Measurements from ENCODE around the gene KIF7.

The KIF7 gene

DNA sequence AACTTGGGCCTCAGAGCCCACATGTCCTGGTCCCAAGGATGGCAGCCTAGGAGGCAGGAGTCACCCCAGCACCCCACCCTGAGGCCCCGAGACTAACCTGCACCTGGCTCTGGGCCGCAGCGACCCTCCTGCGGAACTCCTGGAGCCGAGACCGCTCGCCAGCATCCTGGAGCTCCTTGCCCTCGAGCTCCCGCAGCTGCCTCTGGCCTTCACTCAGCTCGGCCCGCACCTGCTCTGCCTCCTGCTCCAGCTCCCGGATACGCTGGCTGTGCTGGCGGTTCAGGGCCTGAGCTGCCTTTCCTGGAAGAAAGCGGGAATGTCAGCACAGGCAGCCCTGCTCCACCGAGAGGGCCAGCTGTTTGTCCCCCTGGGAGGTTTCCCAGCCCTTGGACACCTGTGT is 13.2 kb downstream of the KIF7 start:
- Histone ChIP-seq H3K9me3 (ENCODE audit: severe bottlenecking) (no peaks in the 10 kb centered on the region), H3K27ac (no peak overlapping the region), H3K27me3 (ENCODE audit: insufficient read depth, low read depth, severe bottlenecking) (no peaks in the 10 kb centered on the region), H3K36me3 (peaks cover 39% of the 10 kb centered on the region), H3K4me3 (ENCODE audit: low read depth, low read length) (no peak overlapping the region)
- TF ChIP-seq, protein P1, sequence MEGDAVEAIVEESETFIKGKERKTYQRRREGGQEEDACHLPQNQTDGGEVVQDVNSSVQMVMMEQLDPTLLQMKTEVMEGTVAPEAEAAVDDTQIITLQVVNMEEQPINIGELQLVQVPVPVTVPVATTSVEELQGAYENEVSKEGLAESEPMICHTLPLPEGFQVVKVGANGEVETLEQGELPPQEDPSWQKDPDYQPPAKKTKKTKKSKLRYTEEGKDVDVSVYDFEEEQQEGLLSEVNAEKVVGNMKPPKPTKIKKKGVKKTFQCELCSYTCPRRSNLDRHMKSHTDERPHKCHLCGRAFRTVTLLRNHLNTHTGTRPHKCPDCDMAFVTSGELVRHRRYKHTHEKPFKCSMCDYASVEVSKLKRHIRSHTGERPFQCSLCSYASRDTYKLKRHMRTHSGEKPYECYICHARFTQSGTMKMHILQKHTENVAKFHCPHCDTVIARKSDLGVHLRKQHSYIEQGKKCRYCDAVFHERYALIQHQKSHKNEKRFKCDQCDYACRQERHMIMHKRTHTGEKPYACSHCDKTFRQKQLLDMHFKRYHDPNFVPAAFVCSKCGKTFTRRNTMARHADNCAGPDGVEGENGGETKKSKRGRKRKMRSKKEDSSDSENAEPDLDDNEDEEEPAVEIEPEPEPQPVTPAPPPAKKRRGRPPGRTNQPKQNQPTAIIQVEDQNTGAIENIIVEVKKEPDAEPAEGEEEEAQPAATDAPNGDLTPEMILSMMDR (IDR thresholded peaks at IDR 0.05; ENCODE audit: low read depth, low read length), result no peak
- no peak for DNase-seq

DNA sequence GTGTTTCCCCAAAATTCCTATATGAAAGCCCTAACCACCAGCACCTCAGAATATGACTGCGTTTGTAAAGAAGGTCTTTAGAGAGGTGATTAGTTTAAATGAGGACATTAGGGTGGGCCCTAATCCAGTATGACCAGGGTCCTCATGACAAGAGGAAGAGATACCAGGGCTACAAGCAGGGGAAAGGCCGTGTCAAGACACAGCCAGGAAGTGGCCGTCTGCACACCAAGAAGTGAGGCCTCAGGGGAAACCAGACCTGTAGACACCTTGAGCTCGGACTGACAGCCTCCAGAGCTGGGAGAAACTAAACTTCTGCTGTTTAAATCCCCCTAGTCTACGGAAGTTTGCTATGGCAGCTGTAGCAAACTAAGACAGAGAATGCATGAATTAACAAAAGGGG is 14.2 kb downstream of the KIF7 start:
- Histone ChIP-seq H3K4me3 (ENCODE audit: low read depth, low read length) (no peak overlapping the region), H3K36me3 (peaks cover 32% of the 10 kb centered on the region), H3K27me3 (ENCODE audit: insufficient read depth, low read depth, severe bottlenecking) (no peaks in the 10 kb centered on the region), H3K9me3 (ENCODE audit: severe bottlenecking) (no peaks in the 10 kb centered on the region), H3K27ac (no peak overlapping the region)
- no peak for DNase-seq
- TF ChIP-seq, protein P1 (IDR thresholded peaks at IDR 0.05; ENCODE audit: low read depth, low read length), result no peak

DNA sequence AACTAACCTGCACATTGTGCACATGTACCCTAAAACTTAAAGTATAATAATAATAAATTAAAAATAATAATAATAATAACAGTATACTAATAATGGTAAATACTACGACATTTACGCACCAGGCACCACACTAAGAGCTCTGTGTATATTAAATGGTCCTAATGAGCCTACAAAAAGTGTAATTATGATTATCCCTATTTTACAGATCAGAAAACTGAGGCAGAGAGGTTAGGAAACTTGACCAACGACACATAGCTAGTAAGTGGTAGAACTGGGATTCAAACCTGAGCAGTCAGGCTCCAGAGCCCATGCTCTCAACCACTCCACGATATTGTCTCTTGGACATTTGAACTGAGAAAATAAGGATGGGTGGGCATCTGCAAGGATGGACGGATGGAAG is 15.0 kb downstream of the KIF7 start:
- TF ChIP-seq, protein P1 (IDR thresholded peaks at IDR 0.05; ENCODE audit: low read depth, low read length), result no peak
- Histone ChIP-seq H3K27ac (no peak overlapping the region), H3K4me3 (ENCODE audit: low read depth, low read length) (no peak overlapping the region), H3K9me3 (ENCODE audit: severe bottlenecking) (no peaks in the 10 kb centered on the region), H3K27me3 (ENCODE audit: insufficient read depth, low read depth, severe bottlenecking) (no peaks in the 10 kb centered on the region), H3K36me3 (peaks cover 28% of the 10 kb centered on the region)
- no peak for DNase-seq

DNA sequence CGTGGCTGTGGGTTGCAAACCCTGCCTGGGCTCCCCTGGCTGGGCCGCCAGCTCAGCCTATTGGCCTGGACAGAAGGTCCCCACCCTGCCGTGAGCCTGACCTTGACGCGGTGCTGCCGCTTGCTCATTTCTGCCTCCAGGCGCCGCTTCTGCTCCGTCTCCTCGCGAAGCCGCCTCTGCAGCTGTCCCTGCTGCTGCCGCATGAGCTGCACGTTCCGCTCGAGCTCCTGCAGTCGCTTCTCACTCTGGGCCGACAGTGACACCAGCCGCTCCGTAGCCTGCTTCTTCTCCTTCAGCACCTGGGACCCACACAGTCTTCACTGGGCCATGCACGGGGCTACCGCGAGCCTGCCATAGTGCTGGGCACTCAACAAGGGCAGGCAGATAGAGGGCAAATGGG is 21.7 kb downstream of the KIF7 start:
- H3K4me3 ChIP-seq (ENCODE audit: low read depth, low read length), result no peak overlapping the region
- TF ChIP-seq, protein P1 (IDR thresholded peaks at IDR 0.05; ENCODE audit: low read depth, low read length), result no peak
- H3K36me3 ChIP-seq, result peaks cover 51% of the 10 kb centered on the region
- H3K27me3 ChIP-seq (ENCODE audit: insufficient read depth, low read depth, severe bottlenecking), result no peaks in the 10 kb centered on the region
- no peak overlapping the region for H3K27ac ChIP-seq
- peaks cover 6% of the 10 kb centered on the region for H3K9me3 ChIP-seq (ENCODE audit: severe bottlenecking)
- no peak for DNase-seq

DNA sequence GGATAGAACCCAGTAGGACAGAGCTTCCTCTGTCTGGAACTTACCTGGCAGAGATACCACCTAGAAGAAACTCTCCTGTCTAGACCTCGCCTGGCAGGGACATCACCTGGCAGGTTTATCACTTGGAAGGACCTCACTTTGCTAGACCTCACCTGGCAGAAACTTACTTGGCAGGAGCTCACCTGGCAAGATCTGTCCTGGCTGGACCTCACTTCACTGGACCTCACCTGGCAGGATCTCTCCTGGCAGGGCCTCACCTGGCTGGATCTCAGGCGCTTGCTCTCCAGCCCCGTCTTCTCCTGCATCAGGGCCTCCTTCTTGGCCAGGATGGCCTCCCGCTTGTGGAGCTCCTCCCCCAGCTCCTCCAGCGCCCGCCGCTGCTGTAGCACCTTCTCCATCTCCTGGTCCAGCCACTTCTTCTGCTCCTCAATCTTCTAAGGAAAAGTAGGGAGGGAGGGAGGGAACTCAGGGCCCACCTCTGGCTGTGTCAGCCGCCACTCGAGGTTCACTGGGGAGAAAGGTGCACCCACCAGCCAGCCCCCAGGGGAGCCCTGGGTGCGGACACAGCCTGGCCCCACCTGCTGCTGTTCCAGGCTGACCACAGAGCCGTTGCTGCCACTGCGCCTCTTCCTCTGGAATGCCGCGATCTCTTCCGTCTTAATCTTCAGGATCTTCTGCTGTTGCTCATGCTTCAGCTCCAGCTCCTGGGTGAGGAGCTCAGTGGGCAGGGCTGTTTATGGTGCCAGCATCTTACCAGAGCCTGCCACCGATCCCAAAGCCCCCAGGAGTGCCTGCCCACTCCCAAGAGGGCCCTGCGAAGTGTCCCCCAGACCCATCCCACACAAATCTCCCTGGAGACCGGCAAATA is 22.5 kb downstream of the KIF7 start:
- TF ChIP-seq, protein P1 (IDR thresholded peaks at IDR 0.05; ENCODE audit: low read depth, low read length), result no peak
- H3K4me3 ChIP-seq (ENCODE audit: low read depth, low read length), result no peak overlapping the region
- peaks cover 59% of the 10 kb centered on the region for H3K36me3 ChIP-seq
- peaks cover 6% of the 10 kb centered on the region for H3K9me3 ChIP-seq (ENCODE audit: severe bottlenecking)
- no peak for DNase-seq
- H3K27me3 ChIP-seq (ENCODE audit: insufficient read depth, low read depth, severe bottlenecking), result no peaks in the 10 kb centered on the region
- H3K27ac ChIP-seq, result no peak overlapping the region

GRCh38 chr15:89631902-89632264 is 23.4 kb downstream of the KIF7 start:
- no peak for DNase-seq
- Histone ChIP-seq H3K4me3 (ENCODE audit: low read depth, low read length) (no peak overlapping the region), H3K9me3 (ENCODE audit: severe bottlenecking) (peaks cover 6% of the 10 kb centered on the region), H3K27ac (no peak overlapping the region), H3K36me3 (peaks cover 68% of the 10 kb centered on the region), H3K27me3 (ENCODE audit: insufficient read depth, low read depth, severe bottlenecking) (no peaks in the 10 kb centered on the region)
- TF ChIP-seq, protein P1 (IDR thresholded peaks at IDR 0.05; ENCODE audit: low read depth, low read length), result no peak
